ENCODE results near the gene RWDD4. TPM values are rescaled to one million over a fixed set of nuclear protein-coding genes. Genes with fewer than 3 reads are reported as not detected.
A peak's percentile ranks its signal among the peaks of the same experiment; 100 is the strongest.

The RWDD4 gene
- total RNA-seq, 4 donors from 2014 or later: 30.5 to 40.3 (median 30.9) TPM

DNA sequence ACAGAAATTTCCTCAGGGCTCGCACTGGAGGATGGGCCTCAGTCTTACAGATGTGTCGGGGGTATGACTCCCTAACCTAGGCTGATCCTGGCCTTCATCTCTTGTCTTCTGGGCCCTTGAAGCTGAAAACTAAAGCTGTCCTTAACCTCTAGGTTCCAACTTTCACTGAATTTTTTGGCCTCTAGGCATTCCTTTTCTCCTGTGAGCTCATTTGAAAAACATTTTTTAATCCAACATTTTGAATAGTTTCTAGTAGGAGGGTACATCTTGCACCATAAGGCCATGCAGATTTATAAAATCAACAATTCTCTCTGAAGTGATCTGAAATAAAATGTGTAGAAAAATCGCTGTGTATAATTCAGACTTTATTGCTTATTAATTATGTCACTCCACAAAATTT, 19.7 kb downstream of the RWDD4 start:
- H3K27ac ChIP-seq (replicated peaks in 1 of 4): peak overlapping the region; percentile 53 to 71 (median 68)
- no peak overlapping the region for H3K4me3 ChIP-seq
- H3K36me3 ChIP-seq: peaks cover under 1 to 24% (median 11%) of the 10 kb centered on the region in 4 donors
- no peaks in the 10 kb centered on the region for H3K27me3 ChIP-seq
- WGBS: 63% methylated on average over 3 of the region's 3 CpGs
- peaks cover 0 to 34% (median 25%) of the 10 kb centered on the region in 4 donors for H3K4me1 ChIP-seq
- intact Hi-C loops (cut with DNase I): no loop called here
- no peak for DNase-seq (ENCODE audit: extremely low spot score)
- H3K9me3 ChIP-seq: no peaks in the 10 kb centered on the region
- TF ChIP-seq EP300 (IDR thresholded peaks at IDR 0.05): no peak

DNA sequence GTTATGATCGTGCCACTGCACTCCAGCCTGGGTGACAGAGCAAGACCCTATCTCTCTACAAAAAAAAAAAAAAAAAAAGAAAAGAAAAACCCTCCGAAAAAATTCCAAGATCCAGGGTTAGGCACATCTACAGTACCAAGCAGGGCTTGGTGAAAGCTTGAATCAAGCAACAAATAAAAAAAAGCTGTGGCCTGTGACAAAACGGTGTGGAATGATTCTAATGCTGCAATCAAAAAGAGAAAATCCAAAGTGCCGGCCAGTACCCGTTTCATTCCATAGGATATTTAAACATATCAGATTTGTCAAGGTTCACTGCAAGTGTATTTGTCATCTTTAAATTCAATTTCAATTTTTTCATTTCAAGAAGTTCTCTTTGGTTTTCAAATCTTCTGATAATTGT, 20.5 kb downstream of the RWDD4 start:
- H3K4me1 ChIP-seq: peaks cover 0 to 34% (median 25%) of the 10 kb centered on the region in 4 donors
- no peak overlapping the region for H3K4me3 ChIP-seq
- WGBS: 81% methylated on average over 5 of the region's 5 CpGs
- H3K9me3 ChIP-seq: no peaks in the 10 kb centered on the region
- H3K27me3 ChIP-seq: no peaks in the 10 kb centered on the region
- peaks cover 0 to 15% (median 7%) of the 10 kb centered on the region in 4 donors for H3K36me3 ChIP-seq
- TF ChIP-seq POLR2AphosphoS5 (IDR thresholded peaks at IDR 0.05) (no peak), POLR2A (IDR thresholded peaks at IDR 0.05; ENCODE audit: low read depth) (no peak), EP300 (IDR thresholded peaks at IDR 0.05) (no peak)
- TF ChIP-seq, protein P1, sequence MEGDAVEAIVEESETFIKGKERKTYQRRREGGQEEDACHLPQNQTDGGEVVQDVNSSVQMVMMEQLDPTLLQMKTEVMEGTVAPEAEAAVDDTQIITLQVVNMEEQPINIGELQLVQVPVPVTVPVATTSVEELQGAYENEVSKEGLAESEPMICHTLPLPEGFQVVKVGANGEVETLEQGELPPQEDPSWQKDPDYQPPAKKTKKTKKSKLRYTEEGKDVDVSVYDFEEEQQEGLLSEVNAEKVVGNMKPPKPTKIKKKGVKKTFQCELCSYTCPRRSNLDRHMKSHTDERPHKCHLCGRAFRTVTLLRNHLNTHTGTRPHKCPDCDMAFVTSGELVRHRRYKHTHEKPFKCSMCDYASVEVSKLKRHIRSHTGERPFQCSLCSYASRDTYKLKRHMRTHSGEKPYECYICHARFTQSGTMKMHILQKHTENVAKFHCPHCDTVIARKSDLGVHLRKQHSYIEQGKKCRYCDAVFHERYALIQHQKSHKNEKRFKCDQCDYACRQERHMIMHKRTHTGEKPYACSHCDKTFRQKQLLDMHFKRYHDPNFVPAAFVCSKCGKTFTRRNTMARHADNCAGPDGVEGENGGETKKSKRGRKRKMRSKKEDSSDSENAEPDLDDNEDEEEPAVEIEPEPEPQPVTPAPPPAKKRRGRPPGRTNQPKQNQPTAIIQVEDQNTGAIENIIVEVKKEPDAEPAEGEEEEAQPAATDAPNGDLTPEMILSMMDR (IDR thresholded peaks at IDR 0.05): no peak
- intact Hi-C loops (cut with DNase I): no loop called here
- no peak for DNase-seq (ENCODE audit: extremely low spot score)
- peak overlapping the region; percentile 53 to 71 (median 68) for H3K27ac ChIP-seq (replicated peaks in 1 of 4)

DNA sequence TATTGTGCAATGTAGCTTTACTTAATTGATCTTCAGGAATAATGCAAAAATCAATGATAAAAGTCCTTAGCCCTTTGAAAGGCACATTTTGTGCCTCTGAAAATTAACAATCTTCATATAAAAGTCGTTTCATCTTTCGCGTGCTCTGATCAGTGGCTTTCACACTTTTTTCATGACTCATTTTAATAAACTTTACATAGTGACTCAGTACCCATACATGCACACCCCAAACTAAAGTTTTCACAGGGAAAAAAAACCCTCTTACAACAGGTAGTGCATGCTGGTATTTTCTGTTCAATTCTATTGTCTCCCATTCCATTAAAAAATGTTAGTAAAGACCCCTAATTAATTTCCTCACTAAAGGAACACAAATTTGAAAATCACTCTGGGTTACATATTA, 21.5 kb downstream of the RWDD4 start:
- Histone ChIP-seq H3K27ac (replicated peaks in 1 of 4) (peak overlapping the region in 3 of 4 donors; percentile 53 to 71 (median 70)), H3K36me3 (peaks cover 0 to 10% (median 2%) of the 10 kb centered on the region in 4 donors), H3K9me3 (no peaks in the 10 kb centered on the region), H3K27me3 (no peaks in the 10 kb centered on the region), H3K4me1 (peaks cover 0 to 34% (median 25%) of the 10 kb centered on the region in 4 donors), H3K4me3 (no peak overlapping the region)
- no peak for DNase-seq (ENCODE audit: extremely low spot score)
- 74% methylated on average over 3 of the region's 3 CpGs for WGBS
- intact Hi-C loops (cut with DNase I): no loop called here
- no peak for TF ChIP-seq POLR2AphosphoS5 (IDR thresholded peaks at IDR 0.05)
- TF ChIP-seq, protein P1 (IDR thresholded peaks at IDR 0.05): no peak
- no peak for TF ChIP-seq POLR2A (IDR thresholded peaks at IDR 0.05; ENCODE audit: low read depth)
- no peak for TF ChIP-seq EP300 (IDR thresholded peaks at IDR 0.05)

DNA sequence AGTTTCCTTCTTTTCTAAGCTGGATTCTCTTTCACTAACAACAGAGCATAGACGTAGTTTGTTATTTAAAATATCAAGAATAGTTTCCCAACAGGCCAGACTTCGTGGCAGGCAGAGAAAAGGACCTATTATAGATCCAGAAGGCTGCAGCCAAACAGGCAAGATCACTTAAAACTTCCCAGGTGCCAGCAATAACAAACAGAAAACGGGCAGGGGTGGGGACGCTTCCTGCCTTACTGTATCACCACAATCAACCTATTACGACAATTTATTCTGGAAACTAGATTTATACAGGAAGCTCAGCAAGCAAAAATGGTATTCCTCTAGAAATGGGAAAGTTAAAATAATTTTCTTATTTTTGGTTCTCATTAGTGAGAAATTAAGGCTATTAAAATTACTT, 22.1 kb downstream of the RWDD4 start:
- H3K4me1 ChIP-seq: peaks cover 0 to 34% (median 25%) of the 10 kb centered on the region in 4 donors
- H3K9me3 ChIP-seq: no peaks in the 10 kb centered on the region
- intact Hi-C loops (cut with DNase I): no loop called here
- no peaks in the 10 kb centered on the region for H3K27me3 ChIP-seq
- TF ChIP-seq POLR2A (IDR thresholded peaks at IDR 0.05; ENCODE audit: low read depth) (no peak), EP300 (IDR thresholded peaks at IDR 0.05) (no peak), POLR2AphosphoS5 (IDR thresholded peaks at IDR 0.05) (no peak)
- TF ChIP-seq, protein P1 (IDR thresholded peaks at IDR 0.05): no peak
- 41% methylated on average over 5 of the region's 5 CpGs for WGBS
- DNase-seq (ENCODE audit: extremely low spot score): no peak
- H3K27ac ChIP-seq (replicated peaks in 1 of 4): peak overlapping the region; percentile 28 to 71 (median 44)
- H3K4me3 ChIP-seq: peak overlapping the region in 2 of 4 donors; percentile 4 to 13
- H3K36me3 ChIP-seq: peaks cover 0 to 7% (median 0%) of the 10 kb centered on the region in 4 donors

DNA sequence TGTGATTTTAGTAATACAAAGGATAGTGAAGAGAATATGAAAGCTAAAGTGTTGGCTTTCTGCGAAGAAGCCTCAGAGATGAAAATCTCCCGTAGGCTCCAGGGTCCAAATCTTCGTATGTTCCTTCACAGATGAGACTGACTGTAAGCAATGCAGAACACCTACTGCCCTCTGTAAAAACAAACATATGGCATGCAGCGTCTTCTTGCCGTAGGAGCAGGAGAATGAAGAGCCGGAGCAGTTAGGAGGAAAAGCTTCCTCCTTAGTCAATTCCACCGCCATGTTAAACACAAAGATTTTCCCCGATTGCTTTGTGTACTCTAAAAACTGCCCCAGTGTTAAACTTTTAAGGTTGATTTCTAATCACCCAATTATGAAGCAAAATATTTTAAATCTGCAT, 22.5 kb downstream of the RWDD4 start:
- intact Hi-C loops (cut with DNase I): no loop called here

More for the DNA sequence above, 22.5 kb downstream of the RWDD4 start:
- peak overlapping the region in 2 of 4 donors; percentile 4 to 13 for H3K4me3 ChIP-seq
- DNase-seq (ENCODE audit: extremely low spot score): no peak
- WGBS: 79% methylated on average over 8 of the region's 8 CpGs
- no peaks in the 10 kb centered on the region for H3K27me3 ChIP-seq
- no peaks in the 10 kb centered on the region for H3K9me3 ChIP-seq
- peak overlapping the region; percentile 28 to 71 (median 44) for H3K27ac ChIP-seq (replicated peaks in 1 of 4)
- H3K36me3 ChIP-seq: peaks cover 0 to 3% (median 0%) of the 10 kb centered on the region in 4 donors
- peaks cover 0 to 34% (median 25%) of the 10 kb centered on the region in 4 donors for H3K4me1 ChIP-seq
- TF ChIP-seq POLR2AphosphoS5 (IDR thresholded peaks at IDR 0.05): no peak
- no peak for TF ChIP-seq POLR2A (IDR thresholded peaks at IDR 0.05; ENCODE audit: low read depth)
- TF ChIP-seq EP300 (IDR thresholded peaks at IDR 0.05): no peak
- TF ChIP-seq, protein P1 (IDR thresholded peaks at IDR 0.05): no peak
